GM19463 (cell line): ENCODE measurements around the gene PIK3C2G.
"Not testable (repeated sequence)": the region's sequence is repeated elsewhere in the genome, so short reads cannot be mapped to it uniquely, and the experiment has no call there.

Experiments
- ATAC-seq: cut with Tn5 transposase; IDR thresholded peaks from one replicate; pipeline ENCODE4 v1.9.1; 2021; ENCODE audit warnings: mild to moderate bottlenecking, moderate library complexity; ENCODE audit not compliant: unreplicated experiment

Gene PIK3C2G

GRCh38 chr12:18629916-18630315, 368.6 kb downstream of the PIK3C2G start:
- no peak for ATAC-seq

GRCh38 chr12:18631339-18631738, 370.0 kb downstream of the PIK3C2G start:
- no peak for ATAC-seq

GRCh38 chr12:18632848-18633247, 371.5 kb downstream of the PIK3C2G start:
- no peak for ATAC-seq

- ATAC-seq, result no peak
These were observed 373.1 kb downstream of the PIK3C2G start for GRCh38 chr12:18634382-18634781.

GRCh38 chr12:18640321-18640955, 379.1 kb downstream of the PIK3C2G start:
- no peak for ATAC-seq

- ATAC-seq, result no peak
These were observed 382.4 kb downstream of the PIK3C2G start for GRCh38 chr12:18643681-18644080.

- ATAC-seq, result no peak
These were observed 383.2 kb downstream of the PIK3C2G start for GRCh38 chr12:18644564-18644963.

- no peak for ATAC-seq
These were observed 385.1 kb downstream of the PIK3C2G start for GRCh38 chr12:18646286-18646890.

GRCh38 chr12:18651525-18651924, 390.2 kb downstream of the PIK3C2G start:
- ATAC-seq, result no peak

GRCh38 chr12:18652596-18652995, 391.3 kb downstream of the PIK3C2G start:
- no peak for ATAC-seq

- ATAC-seq, result no peak
These were observed 392.1 kb downstream of the PIK3C2G start for GRCh38 chr12:18653465-18653864.

- ATAC-seq, result no peak
These were observed 394.0 kb downstream of the PIK3C2G start for GRCh38 chr12:18655351-18655750.

- ATAC-seq, result no peak
These were observed 396.9 kb downstream of the PIK3C2G start for GRCh38 chr12:18658179-18658578.

- no peak for ATAC-seq
These were observed 397.5 kb downstream of the PIK3C2G start for GRCh38 chr12:18658829-18659228.

GRCh38 chr12:18676141-18676540, 414.8 kb downstream of the PIK3C2G start:
- ATAC-seq, result no peak

GRCh38 chr12:18676996-18677588, 415.8 kb downstream of the PIK3C2G start:
- ATAC-seq, result no peak

GRCh38 chr12:18681818-18682217, 420.5 kb downstream of the PIK3C2G start:
- no peak for ATAC-seq

- ATAC-seq, result no peak
These were observed 422.2 kb downstream of the PIK3C2G start for GRCh38 chr12:18683327-18684013.

GRCh38 chr12:18684430-18684829, 423.1 kb downstream of the PIK3C2G start:
- ATAC-seq, result no peak

GRCh38 chr12:18689771-18690170, 428.5 kb downstream of the PIK3C2G start:
- ATAC-seq, result no peak

GRCh38 chr12:18690653-18691052, 429.3 kb downstream of the PIK3C2G start:
- ATAC-seq, result no peak

GRCh38 chr12:18693986-18694385, 432.7 kb downstream of the PIK3C2G start:
- not testable (repeated sequence) for ATAC-seq
